GM19239 (cell line): ENCODE measurements around the gene RAD51B.

ENCODE experiments used
- DNase-seq: peaks from one replicate; pipeline ENCODE4 v3.0.0; 2011; ENCODE audit warnings: low spot score; ENCODE audit not compliant: insufficient read length
- FAIRE-seq: peaks from 2 replicates; lab custom pipeline; 2011; peaks lifted over from hg19 to GRCh38; lab: Jason Lieb, UNC

RAD51B gene

GRCh38 chr14:68598089-68598488 is 778.5 kb downstream of the RAD51B start:
- no peak for FAIRE-seq
- no peak for DNase-seq

DNA sequence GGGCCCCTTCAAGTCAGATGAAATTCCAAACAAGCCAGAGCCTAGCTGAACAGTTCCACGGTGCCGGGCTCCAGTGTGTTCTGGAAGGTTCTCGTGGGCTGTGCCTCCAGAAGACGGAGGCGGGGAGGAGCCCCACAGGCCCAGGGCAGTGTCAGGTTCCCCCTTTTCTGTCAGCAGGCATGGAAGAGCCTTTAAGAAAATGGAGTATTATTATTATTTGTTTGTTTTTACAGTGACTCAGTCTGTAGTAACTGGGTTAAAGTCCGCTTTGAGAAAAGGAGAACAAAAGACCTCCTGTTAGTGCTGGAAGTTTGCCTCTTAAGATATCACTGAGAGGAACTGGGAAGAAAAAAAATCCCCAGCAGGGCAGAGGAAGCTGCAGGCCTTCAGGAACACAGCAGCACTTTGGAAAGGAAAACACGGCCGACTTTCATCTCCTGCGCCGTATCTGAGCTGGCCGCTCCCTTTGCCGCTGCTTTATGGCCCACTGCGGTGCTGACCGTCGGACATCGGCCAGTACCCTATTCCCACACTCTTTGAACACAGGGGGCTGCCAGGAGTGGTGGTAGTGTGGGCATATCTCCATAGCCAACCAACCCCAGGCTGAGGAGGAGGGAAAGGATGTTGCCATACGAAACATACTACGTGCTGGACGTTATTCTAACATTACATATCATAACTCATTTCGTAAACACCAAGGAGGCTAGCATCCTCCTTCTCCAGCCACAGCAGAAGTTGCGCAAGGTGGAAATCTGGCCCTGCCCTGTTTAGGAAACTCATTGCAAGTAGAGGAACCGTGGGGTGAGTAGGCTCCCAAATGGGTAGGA is 779.3 kb downstream of the RAD51B start:
- DNase-seq = no peak
- FAIRE-seq = no peak

GRCh38 chr14:68599896-68600610 is 780.5 kb downstream of the RAD51B start:
- DNase-seq (no peak), FAIRE-seq (no peak)

- no peak for FAIRE-seq
Measured at GRCh38 chr14:68602507-68602906, 782.9 kb downstream of the RAD51B start.

GRCh38 chr14:68603533-68604360 is 784.2 kb downstream of the RAD51B start:
- DNase-seq = no peak
- FAIRE-seq = no peak

More at GRCh38 chr14:68602507-68602906, 782.9 kb downstream of the RAD51B start:
- DNase-seq = no peak

- no peak for DNase-seq
- FAIRE-seq = no peak
Measured at GRCh38 chr14:68604361-68604730, 784.8 kb downstream of the RAD51B start.

GRCh38 chr14:68604822-68605221 is 785.2 kb downstream of the RAD51B start:
- DNase-seq (no peak), FAIRE-seq (no peak)

- FAIRE-seq (no peak), DNase-seq (no peak)
Measured at GRCh38 chr14:68606176-68606575, 786.6 kb downstream of the RAD51B start.

GRCh38 chr14:68606644-68607043 is 787.1 kb downstream of the RAD51B start:
- no peak for DNase-seq
- no peak for FAIRE-seq

- FAIRE-seq (no peak), DNase-seq (no peak)
Measured at GRCh38 chr14:68607081-68607866, 787.7 kb downstream of the RAD51B start.

DNA sequence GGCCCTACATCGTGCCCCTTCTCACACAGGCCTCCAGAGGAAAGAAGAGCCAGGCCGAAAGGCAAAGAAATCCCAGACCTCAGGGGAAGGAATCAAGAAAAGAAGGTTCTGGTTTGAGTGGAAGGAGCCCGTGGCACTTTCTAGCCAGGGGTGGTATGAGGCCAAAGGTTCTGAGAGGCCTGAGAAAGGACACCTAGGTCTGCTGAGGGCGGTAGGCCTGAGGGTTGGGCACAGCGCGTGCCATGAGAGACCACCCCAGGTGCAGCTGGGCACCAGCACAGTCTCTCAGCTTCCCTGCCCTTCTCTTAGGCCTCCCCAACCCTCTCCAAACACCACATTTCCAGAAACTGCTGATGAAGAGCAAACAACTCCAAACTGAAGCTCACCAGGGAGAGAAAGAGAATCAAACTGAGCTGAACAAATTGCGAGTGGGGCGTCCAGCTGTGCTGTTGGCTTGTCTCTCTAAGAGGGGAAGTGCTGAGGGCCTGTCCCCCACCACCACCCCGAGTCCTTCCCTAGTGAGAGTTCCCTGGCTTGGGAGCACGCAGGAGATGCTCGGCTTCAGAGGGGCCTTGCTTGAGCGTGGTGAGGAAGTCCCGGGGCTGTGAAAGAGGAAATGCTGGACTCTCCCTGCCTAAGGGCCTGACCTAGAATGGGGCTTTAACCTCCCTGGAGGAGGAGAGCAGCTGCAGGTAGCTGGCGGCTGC is 788.4 kb downstream of the RAD51B start:
- DNase-seq (no peak), FAIRE-seq (no peak)

DNA sequence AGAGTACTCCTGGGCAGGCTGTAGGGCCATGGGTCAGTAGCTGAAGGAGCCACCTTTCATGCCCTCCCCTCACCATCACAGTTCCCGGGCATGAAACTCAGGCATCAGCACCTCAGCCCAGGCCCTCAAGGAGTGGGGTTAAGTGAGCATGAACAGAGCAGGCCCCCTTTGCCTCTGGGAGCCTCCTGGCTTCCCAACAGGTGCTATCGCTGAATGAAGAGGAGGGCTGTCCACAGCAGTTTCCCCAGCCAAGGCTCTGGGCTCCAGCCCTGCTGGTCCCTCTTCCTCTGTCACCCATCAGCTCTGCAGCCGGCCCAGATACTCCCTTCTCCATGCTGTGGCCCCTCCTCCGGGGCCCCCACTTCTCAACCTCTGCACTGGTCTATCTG is 789.0 kb downstream of the RAD51B start:
- FAIRE-seq (no peak), DNase-seq (no peak)

DNA sequence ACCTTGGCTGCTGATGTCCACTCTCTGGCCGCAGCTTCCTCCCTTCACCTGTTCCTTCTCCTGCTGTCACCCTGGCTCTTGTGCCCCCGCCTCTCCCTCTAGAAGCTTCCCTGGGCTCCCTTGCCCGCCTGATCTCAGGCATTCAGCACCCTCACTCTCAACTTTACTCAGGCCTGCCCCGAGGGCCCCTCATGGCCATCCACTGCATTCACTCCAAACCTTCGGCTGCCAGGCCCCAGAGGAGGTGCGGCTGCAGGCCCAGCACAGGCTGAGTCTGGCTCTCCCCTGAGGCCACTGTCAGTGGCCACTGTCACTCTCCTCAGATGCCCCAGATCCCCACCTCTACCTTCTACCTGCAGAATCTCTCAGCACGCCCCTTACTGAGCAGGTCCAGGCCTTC is 789.4 kb downstream of the RAD51B start:
- FAIRE-seq (no peak), DNase-seq (no peak)

GRCh38 chr14:68610251-68610793 is 790.7 kb downstream of the RAD51B start:
- FAIRE-seq = no peak
- DNase-seq = no peak

DNA sequence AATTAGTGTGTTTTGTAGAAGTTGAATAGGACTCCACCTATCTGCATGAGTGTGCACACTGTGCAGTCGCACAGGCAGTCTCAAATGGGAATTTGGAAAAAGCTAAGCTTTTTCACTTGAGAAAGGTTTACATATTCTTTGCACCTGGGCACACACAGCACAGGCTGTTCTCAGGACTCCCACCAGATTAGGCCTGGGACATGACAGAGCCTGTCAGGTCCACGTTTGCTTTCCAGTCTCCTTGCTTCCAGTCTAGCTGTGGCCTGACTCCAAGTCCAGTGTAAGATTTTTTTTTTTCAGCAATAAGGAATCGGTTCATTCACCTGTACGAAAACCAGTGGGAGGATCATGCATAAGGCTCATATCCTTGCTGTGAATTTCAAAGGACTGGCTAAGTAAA is 792.0 kb downstream of the RAD51B start:
- DNase-seq (no peak), FAIRE-seq (no peak)

- DNase-seq (no peak), FAIRE-seq (no peak)
Measured at GRCh38 chr14:68612049-68612448, 792.5 kb downstream of the RAD51B start.

DNA sequence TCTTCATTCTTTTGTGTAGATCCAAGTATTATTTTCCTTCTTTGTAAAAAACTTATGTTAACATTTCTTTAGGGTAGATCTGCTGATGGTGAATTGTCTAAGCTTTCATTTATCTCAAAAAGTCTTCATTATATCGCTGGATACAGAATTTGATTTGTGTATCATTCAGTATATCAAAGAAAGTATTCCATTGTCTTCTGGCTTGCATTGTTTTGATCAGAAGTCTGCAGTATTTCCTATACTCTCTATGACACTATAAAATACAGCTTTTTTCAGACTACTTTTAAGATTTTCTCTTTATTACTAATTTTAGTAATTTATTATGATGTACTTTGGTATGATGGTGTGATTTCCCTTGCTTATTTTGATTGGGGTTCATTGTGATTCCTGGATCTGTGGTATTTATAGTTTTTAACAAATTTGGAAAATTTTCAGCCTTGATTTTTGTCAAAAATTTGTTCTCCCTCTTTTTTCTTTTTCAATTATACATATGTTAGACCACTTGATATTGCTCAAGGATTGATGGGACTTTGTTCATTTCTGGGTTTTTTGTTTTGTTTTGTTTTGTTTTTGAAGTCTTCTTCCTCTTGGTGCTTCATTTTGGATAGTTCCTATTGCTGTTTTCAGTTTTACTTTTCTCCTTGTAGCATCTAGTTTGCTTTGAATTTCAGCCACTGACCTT is 796.8 kb downstream of the RAD51B start:
- DNase-seq (no peak), FAIRE-seq (no peak)

DNA sequence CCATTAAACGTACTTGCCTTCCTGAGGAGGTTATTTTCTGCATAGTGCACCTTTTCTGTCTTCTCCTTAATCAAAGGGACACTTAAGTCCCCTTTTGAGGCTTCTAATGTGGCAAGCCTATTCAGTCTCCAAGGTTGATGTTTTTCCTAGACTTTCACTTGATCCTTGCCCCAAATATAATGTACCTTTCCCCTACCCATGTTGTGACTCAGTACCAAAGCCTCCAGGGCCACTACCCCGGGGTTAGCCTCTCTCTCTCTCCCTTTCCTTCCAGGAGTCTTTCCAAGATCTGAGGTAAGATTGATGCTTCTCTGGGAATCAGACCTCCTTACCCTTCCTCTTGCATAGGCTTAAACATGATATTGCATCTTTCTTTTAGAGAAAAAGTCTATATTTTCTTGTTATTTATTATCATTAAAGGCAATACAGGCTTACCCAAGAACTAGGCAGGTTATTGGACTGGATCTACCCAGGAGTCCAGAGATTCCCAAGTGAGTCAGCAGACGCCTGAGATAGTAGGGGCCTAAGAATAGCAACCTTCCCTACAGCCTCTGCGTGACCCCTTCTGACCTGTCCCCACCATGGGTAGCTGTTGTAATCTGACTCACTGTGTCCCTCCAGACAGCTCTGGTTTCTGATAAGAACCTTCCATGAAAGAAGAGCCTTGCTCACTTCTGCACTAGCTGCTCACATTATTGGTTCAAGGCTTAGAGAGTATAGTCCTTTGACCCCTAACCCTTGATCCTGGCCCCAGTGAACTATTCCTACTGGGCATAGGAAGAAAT is 800.4 kb downstream of the RAD51B start:
- DNase-seq (no peak), FAIRE-seq (no peak)
